BJ (cell line): ENCODE measurements around the gene ZBTB11. TPM values are rescaled to one million over a fixed set of nuclear protein-coding genes. Genes with fewer than 3 reads are reported as not detected.

ENCODE experiments used
- CTCF ChIA-PET: fragments of 350-600 bp; formaldehyde crosslinking; extraction: SDS; loops from one replicate; lab custom pipeline; 2021; ENCODE audit warnings: antibody characterized with exemption, inconsistent platforms; lab: Yijun Ruan, JAX
- POLR2A ChIA-PET: fragments of 300-600 bp; sonication (Branson Sonifier 250); formaldehyde crosslinking; extraction: SDS; loops from one replicate; lab custom pipeline; 2021; ENCODE audit warnings: antibody characterized with exemption; lab: Charles Lee
- DNase-seq: peaks from one replicate; pipeline ENCODE4 v3.0.0-alpha.2; 2011; ENCODE audit warnings: low read depth
- H3K27me3 ChIP-seq: 2 replicates; pipeline ENCODE4 v1.6.0; 2011; ENCODE audit warnings: low read length; ENCODE audit not compliant: control insufficient read depth, insufficient read depth
- H3K36me3 ChIP-seq: 2 replicates; pipeline ENCODE4 v1.5.1; 2011; ENCODE audit warnings: low read length; ENCODE audit not compliant: control insufficient read depth, insufficient read depth
- H3K4me3 ChIP-seq: 2 replicates; pipeline ENCODE4 v1.5.1; 2011; ENCODE audit warnings: low read depth, mild to moderate bottlenecking, control low read depth, low read length
- polyA plus RNA-seq: library from polyadenylated mRNA; depleted of rRNA; stranded (reverse); fragments of >200 nt; gene quantifications from 2 replicates; pipeline ENCODE4 v1.2.3, GENCODE V29; 2011
- TF ChIP-seq, protein P1 (sequence below): IDR thresholded peaks from 2 replicates; pipeline ENCODE4 v1.5.1; 2011; ENCODE audit warnings: low read depth, mild to moderate bottlenecking, control low read depth, inconsistent platforms, low read length, moderate library complexity; ENCODE audit not compliant: insufficient read depth

The ZBTB11 gene
- polyA plus RNA-seq, 1 experiment, result 4.5 TPM

DNA sequence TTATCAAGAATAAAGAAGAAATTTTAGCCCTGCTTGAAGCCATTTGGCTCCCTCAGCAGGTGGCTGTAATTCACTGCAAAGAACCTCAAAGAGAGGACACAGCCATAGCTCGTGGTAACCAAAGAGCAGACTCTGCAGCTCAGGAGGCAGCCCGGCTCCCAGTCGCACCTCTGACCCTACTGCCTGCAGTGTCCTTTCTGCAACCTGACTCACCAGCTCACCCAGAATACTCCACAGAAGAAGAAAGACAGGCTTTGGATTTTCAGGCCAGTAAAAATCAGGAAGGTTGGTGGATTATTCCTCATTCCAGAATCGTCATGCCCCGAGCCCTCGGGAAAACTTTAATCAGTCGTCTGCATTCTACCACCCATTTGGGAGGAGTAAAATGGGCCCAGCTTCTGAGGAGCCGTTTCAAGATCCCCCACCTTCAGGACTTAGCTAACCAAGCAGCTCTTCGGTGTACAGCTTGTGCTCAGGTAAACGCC, 38.6 kb downstream of the ZBTB11 start:
- Histone ChIP-seq H3K36me3 (no peaks in the 10 kb centered on the region), H3K4me3 (no peak overlapping the region), H3K27me3 (peaks cover 4% of the 10 kb centered on the region; the same call in 1 of the 2 replicates)
- TF ChIP-seq, protein P1, sequence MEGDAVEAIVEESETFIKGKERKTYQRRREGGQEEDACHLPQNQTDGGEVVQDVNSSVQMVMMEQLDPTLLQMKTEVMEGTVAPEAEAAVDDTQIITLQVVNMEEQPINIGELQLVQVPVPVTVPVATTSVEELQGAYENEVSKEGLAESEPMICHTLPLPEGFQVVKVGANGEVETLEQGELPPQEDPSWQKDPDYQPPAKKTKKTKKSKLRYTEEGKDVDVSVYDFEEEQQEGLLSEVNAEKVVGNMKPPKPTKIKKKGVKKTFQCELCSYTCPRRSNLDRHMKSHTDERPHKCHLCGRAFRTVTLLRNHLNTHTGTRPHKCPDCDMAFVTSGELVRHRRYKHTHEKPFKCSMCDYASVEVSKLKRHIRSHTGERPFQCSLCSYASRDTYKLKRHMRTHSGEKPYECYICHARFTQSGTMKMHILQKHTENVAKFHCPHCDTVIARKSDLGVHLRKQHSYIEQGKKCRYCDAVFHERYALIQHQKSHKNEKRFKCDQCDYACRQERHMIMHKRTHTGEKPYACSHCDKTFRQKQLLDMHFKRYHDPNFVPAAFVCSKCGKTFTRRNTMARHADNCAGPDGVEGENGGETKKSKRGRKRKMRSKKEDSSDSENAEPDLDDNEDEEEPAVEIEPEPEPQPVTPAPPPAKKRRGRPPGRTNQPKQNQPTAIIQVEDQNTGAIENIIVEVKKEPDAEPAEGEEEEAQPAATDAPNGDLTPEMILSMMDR, result no peak
- DNase-seq, result no peak
- ChIA-PET CTCF (interaction anchor here (1.2 kb wide), 1 partner anchor 12 kb away, joined by 3 read pairs; no protein-coding TSS in a partner anchor), POLR2A (interaction anchor here (0.6 kb wide), 1 partner anchor 14 kb away, joined by 6 read pairs; no protein-coding TSS in a partner anchor)

GRCh38 chr3:101637451-101637850, 39.5 kb downstream of the ZBTB11 start:
- H3K36me3 ChIP-seq, result no peaks in the 10 kb centered on the region
- ChIA-PET POLR2A (no interaction called here), CTCF (interaction anchor here (0.6 to 1.3 kb wide), 4 partner anchors 9 to 249 kb away, joined by 3 to 4 read pairs (median 3); no protein-coding TSS in a partner anchor)
- no peak for DNase-seq
- no peak overlapping the region for H3K4me3 ChIP-seq
- TF ChIP-seq, protein P1, result no peak
- peaks cover 5% of the 10 kb centered on the region; the same call in 1 of the 2 replicates for H3K27me3 ChIP-seq

- peaks cover 6% of the 10 kb centered on the region; the same call in 1 of the 2 replicates for H3K27me3 ChIP-seq
- TF ChIP-seq, protein P1, result peak; percentile 63
- ChIA-PET POLR2A (no interaction called here), CTCF (interaction anchor here (1.3 kb wide), 1 partner anchor 12 kb away, joined by 4 read pairs; no protein-coding TSS in a partner anchor)
- no peak for DNase-seq
- no peaks in the 10 kb centered on the region for H3K36me3 ChIP-seq
- no peak overlapping the region for H3K4me3 ChIP-seq
Measured at GRCh38 chr3:101635954-101636798, 40.8 kb downstream of the ZBTB11 start.

GRCh38 chr3:101635345-101635744, 41.6 kb downstream of the ZBTB11 start:
- DNase-seq, result no peak
- peaks cover 5% of the 10 kb centered on the region; the same call in 1 of the 2 replicates for H3K27me3 ChIP-seq
- TF ChIP-seq, protein P1, result no peak
- POLR2A ChIA-PET, result no interaction called here
- H3K36me3 ChIP-seq, result no peaks in the 10 kb centered on the region
- no peak overlapping the region for H3K4me3 ChIP-seq
- CTCF ChIA-PET, result interaction anchor here (0.8 to 1.2 kb wide), 2 partner anchors 9 to 13 kb away, joined by 3 read pairs; no protein-coding TSS in a partner anchor
